OCI-LY7 (cell line): ENCODE measurements around the gene ZNF23.

Experiments used
- CTCF ChIP-seq: fragments of 200-600 bp; sonication (generic); conservative IDR thresholded peaks from 2 replicates; pipeline ENCODE4 v1.5.1; 2014; ENCODE audit warnings: mild to moderate bottlenecking, antibody characterized with exemption, low read length, moderate library complexity, mixed read lengths
- EZH2phosphoT487 ChIP-seq: fragments of 200-600 bp; sonication (generic); IDR thresholded peaks from 2 replicates; pipeline ENCODE4 v1.6.1; 2018; ENCODE audit warnings: low read depth, borderline replicate concordance, mild to moderate bottlenecking, mixed run types, antibody characterized with exemption, low read length, moderate library complexity, mixed read lengths

- TF ChIP-seq CTCF (no peak), EZH2phosphoT487 (no peak)
Observed at GRCh38 chr16:71414038-71414437, 48.0 kb downstream of the ZNF23 start.
